GM21737 (cell line): Measurements from ENCODE around the gene FZD10.

Experiments used
- ATAC-seq: cut with Tn5 transposase; IDR thresholded peaks from one replicate; pipeline ENCODE4 v1.9.1; 2021; ENCODE audit warnings: mild to moderate bottlenecking, moderate library complexity; ENCODE audit not compliant: unreplicated experiment

The FZD10 gene

GRCh38 chr12:130202201-130202600 lies 39.9 kb downstream of the FZD10 start:
- ATAC-seq, result no peak

DNA sequence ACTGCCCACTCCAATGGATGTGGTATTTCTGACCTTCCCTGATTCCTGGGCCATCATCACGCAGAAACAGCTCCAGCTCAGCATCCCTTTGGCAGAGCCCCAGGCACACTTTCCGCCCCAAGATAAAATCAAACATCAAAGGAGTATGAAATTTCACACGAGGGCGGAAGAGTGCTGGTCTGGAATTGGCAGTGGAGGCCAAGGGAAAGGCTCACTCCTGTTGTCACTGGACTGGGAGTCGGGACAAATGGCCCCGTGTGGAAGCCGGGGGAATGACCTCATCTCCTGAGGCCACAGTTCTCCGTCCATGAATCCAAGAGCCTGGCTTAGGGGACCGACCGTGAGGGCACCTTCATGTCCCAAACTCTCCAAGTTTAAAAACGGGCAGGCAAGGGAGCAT lies 40.9 kb downstream of the FZD10 start:
- no peak for ATAC-seq

- no peak for ATAC-seq
Observed at GRCh38 chr12:130204541-130204953, 42.3 kb downstream of the FZD10 start.

DNA sequence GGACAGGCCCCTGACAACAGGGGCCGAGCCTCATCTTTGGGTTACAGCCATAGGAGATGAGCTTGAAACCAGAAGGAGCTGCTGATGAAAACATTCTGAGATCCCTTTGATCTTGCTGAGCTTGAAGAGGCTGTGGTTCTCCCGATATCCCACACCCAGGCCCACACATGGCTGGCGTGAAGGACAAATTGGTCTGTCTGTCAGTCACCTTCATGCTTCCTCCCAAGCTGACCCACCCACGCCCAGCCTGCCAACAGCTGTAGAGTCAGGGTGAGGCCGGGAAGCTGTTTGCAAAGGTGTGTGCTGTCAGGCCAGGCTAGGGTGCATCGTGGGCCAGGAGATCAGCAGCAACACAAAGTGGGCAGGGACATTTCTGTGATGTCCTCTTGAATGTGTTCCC lies 43.2 kb downstream of the FZD10 start:
- ATAC-seq, result no peak

DNA sequence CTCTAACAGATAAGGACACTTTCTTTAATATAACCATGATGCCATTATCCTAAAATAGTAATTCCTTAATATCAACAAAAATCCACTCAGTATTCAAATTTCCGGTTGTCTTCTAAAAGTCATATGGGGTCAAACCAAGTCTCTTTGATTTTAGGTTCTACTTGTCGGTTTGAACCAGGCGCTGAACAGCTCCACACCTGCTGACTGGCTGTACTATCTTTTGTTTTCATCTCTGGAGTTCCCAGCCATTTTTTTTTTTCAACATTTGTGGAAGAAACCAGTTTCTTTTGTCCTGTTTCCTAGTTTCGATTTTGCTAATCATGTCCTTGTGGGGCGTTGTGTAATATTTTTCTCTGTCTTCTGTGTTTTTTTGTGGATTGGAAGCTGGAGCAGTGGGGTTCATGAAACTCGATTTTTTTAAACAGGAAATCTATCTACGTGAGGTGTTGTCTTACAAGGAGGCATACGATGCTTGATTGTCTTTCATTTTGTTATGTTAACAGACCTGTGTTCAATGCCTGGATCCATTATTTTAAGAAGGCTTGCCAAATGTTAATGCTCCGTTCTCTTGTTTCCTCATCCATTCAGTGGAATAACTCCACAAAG lies 50.2 kb downstream of the FZD10 start:
- no peak for ATAC-seq

GRCh38 chr12:130213249-130213648 lies 51.0 kb downstream of the FZD10 start:
- no peak for ATAC-seq

DNA sequence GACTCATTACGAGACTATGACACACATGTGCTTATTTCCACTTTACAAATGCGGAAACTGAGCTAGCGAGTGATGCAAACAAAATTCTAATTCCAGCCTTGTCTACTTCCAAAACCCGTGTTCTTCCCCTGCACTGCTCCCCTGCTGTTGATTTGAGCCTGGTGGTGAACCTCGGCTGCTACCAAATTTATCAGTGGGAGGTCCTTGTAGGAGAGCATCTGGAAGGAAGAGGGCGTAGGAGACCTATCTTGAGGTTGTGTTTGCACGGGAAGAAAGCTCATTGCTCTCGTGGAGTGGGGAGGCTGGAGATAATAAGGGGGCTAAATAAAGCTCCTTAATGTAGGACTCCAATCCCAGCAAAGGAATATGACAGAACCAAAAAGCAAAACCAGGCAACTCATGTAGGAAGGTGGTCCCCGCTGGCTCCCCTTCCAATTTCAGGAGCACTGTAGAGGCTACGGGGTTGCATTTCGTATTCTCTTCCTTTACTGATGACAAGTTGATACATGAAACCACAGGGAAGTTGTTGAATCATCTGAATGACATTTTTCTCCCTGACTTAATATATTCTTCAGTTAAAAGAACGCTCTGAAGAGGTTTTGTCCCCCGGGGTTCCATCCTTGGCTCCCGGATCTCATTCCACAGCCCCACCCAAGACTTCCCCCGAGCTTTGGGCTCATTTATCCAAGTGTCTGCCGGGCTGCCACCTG lies 52.6 kb downstream of the FZD10 start:
- ATAC-seq, result no peak
